ENCODE results near the gene CEP41.
"Not testable (repeated sequence)": the region's sequence is repeated elsewhere in the genome, so short reads cannot be mapped to it uniquely, and the experiment has no call there.

The CEP41 gene

DNA sequence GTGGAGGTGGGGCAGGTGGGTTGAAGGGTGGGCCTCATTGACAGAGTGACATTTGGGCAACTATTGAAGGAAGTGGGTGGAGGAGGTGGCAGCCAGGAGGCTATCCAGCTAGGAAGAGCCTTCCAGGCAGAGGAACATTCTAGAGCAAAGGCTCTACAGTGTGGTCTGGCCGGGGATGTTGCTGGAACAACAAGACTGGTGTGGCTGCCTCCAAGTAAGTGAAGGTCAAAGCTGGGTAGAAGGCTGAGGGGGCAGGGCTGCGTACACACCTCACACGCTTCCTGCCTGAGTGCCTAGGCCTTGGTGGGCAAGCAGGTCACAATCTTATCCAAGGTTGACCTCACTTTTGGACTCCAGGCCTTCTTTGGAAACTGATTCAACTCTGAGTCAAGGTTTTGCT, 53.9 kb downstream of the CEP41 start:
- no peak for DNase-seq

DNA sequence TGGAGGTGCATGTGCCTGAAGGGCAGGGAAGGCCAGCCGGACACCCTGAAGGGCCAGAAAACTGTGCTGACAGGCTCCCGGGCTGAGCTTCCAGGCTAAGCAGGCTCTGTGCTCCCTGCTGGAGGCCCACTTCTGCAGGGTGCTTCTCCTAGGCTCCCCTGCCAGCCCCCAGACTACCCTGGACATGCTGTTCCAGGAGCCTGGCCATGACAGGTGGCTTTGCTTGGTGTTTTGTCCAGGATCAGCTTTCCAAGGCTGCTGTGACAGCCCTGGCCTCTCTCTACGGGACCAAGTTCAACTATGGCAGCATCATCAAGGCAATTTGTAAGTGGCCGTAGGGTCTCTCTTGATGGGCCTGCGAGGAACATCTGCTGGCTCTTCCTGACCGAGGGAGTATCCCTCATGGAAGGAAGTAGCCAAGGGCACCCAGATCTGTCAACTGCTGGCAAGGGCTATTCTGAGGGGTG, 55.2 kb downstream of the CEP41 start:
- no peak for DNase-seq

DNA sequence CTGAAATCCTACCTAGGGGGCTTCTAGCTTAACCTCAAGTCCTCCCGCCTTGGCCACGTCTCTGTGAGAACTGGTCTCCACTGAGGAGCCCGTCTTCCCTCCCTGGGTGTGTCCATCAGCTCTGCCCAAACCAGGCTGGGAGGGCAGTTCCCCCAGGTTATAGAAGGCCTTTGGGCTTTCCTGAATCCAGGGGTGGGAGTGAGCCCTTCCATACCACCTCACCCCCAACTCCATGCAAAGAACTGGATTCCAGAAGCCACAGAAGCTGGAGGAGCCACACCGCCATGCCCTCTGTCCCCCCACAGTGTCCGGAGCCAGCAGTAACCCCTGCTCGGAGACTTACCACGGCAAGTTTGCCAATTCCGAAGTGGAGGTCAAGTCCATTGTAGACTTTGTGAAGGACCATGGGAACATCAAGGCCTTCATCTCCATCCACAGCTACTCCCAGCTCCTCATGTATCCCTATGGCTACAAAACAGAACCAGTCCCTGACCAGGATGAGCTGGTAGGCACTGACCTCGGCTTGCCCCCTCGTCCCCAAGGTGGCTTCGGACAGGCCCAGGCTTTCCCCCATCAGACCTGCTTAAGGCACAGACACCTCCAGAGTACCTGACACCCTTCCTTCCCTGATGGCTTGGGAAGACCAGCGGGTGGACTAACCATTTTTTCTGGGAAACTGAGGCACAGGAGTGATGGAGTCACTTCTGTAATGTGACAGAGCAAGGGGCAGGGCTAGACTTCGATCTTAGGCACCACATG, 55.8 kb downstream of the CEP41 start:
- DNase-seq: no peak

DNA sequence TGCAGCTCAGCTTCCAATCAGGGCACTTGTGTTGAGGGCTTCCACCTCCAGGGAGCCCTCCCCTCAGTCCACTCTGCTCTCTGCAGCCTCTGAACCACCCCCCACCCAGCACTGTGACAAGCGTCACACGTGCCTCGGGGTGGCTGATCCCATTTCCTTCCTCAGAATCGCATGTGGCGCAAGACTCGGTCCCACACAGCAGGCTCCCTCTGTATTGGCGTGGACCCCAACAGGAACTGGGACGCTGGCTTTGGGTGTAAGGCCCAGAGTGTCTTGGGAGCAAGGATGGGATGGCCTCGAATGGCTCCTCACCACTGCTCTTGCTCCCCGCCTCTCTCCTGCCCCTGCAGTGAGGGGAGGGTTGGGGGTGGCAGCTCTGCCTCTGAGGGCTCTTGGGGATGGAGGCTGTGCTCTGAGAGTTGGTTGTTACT, 56.4 kb downstream of the CEP41 start:
- no peak for DNase-seq

DNA sequence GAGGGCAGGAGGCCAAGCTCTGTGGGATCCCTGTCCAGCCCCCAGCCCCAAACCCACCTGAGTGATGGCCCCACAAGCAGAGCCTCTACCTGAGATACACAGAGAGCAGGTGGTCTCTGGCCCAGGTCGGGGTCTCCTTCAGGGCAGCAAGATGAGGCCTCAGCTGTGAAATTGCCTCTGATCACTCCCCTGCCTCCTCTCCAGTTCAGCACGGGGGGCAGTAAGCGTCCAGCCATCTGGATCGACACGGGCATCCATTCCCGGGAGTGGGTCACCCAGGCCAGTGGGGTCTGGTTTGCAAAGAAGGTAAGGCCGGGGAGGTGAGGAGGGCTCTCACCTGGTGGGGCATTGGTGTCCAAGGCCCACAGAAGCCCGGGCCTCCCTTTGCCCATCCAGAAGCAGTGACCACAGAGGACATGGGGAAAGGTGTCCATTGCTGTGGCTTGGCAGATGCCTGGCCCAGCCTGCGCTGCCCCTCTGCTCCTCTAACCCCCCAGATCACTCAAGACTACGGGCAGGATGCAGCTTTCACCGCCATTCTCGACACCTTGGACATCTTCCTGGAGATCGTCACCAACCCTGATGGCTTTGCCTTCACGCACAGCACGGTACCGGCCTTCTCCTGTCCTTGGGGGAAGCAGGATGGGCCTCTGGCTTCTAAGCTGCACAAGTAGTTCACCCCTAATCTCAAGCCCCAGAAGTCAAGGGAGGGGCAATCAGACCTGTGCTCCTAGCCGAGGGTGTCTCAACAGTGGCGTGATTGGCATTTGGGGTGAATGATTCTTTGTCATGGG, 57.4 kb downstream of the CEP41 start:
- no peak for DNase-seq

DNA sequence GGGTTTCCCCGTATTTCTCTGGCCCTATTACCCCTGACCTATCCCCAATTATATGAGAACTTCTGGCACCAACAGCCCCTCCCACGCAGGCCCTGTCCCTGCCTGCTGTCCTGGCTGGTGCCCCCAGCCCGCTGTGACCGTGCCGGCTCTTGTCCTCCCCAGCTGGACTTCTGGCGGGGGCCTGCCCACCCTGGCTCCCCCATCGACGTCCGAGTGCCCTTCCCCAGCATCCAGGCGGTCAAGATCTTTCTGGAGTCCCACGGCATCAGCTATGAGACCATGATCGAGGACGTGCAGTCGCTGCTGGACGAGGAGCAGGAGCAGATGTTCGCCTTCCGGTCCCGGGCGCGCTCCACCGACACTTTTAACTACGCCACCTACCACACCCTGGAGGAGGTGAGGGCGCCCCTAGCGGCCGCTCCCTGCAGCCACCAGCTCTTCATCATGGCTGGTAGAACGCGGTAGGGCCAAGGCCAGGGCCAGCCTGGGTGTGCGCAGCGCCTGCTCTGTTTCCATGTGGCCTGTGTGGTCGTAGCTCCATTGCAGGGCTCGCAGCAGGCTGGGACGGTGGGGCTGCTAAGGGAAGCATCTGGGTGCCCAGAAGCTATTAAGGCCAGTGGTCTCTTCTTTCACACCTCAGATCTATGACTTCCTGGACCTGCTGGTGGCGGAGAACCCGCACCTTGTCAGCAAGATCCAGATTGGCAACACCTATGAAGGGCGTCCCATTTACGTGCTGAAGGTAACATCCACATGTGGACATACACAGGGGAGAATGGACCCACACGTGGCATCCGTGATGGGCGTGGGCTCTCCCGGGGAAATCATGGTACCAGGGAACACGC, 59.1 kb downstream of the CEP41 start:
- DNase-seq: no peak

DNA sequence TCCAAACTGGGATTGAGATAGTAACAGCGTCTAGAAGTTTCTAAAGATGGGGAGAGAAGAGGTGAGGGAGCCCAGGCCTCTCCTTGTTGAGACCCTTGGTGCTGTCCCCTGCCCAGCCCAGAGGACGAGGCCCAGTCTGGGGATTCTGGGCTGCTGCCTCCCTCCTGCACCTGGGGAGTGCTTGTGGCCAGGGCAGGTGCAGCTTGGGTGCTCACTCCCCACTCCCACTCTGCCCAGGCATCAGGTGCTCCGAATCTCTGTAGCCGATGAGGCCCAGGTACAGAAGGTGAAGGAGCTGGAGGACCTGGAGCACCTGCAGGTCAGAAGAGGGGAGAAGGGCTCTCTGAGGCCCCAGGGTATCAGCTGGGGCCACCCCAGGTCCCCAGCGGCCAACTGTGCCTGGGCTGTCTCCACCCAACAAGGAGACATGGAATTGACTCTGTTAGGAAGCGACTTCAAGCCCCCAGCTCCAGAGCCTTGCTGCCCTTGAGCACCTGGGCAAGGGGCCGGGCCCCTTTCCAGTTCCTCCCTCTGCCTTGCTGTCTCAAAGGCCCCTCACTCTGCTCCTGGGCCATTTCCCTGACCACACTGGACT, 59.9 kb downstream of the CEP41 start:
- DNase-seq: no peak

DNA sequence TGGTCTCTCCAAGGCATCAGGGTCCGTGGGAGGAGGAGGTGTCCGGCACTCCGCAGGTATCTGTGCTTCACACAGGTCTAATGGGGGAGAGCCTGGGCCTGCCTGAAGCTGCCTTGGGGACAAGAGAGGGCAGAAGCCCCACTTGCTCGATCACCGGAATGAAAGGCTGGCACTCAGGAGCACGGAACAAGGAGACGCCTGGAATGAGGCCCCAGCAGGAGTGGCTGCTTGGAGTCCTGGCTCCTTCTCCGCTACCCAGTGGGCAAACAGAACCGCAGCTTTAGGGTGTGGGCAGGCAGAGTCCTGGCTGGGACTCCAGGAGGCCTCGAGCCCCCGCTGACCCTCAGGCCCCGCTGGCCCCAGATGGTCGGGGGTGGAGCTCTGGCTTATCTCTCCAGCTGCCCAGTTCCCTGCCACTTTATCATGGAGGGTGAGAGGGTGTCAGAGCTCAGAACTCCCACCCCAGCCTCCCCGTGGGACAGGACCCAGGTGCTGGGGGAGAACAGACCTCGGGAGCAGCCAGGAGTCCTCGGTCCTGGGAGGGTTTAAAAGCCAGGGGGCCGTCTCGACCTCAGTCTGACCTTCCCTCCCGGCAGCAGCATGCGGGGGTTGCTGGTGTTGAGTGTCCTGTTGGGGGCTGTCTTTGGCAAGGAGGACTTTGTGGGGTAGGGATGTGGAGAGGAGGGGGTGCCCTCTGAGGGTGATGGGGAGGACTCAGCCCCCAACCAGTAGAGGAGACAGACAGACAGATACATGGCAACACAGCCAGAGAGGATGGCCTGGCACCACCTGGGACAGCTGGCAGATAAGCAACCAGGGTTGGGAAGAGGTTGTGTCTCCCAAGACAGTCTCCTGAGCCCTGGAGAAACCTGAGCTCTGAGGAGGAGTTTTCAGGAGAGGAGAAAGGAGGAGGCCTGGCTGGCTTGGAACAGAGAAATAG, 60.6 kb downstream of the CEP41 start, which contains the start of gene CPA1:
CPA1 (plus strand) TSS at position 574 of the 940 bp plus-strand sequence; CDS start at position 601, 27 bp downstream.
- DNase-seq: no peak

DNA sequence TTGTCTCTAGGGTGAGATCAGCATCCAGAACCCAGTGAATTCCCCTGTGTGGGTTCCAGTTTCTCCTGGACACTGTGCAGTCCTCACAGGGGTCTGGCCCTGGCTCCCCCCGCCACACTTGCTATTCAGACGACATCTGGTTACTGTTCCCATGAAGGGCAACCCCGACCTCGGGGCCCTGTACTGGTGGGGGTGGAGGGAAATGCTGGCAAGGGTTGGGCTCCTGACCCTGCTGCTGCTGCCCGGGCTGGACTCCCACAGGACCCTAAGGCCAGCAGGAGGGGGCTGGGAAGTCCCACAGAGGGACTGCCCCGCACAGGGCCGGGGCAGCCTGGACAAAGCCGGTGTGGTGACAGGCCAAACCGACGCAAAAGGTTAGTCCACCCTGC, 61.3 kb downstream of the CEP41 start:
- no peak for DNase-seq

DNA sequence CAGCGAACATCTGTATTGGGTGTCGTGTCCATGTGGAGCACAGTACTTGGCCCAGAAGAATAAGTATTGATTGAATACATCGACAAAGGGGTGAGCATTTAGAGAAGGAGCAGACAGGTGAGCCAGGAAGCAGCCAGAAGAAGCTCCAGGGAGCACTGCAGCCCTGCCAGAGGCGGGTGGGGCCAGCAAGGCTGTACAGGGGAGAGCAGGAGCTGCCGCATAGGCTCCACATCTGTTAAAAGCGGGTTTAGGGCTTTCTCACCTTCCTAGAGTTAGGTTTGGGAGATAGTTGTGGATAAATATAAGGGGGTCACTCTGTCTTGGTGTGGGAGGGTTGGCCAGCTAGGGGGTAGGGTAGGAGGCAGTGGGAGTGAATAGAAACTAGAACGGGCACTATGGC, 61.8 kb downstream of the CEP41 start:
- DNase-seq: no peak

DNA sequence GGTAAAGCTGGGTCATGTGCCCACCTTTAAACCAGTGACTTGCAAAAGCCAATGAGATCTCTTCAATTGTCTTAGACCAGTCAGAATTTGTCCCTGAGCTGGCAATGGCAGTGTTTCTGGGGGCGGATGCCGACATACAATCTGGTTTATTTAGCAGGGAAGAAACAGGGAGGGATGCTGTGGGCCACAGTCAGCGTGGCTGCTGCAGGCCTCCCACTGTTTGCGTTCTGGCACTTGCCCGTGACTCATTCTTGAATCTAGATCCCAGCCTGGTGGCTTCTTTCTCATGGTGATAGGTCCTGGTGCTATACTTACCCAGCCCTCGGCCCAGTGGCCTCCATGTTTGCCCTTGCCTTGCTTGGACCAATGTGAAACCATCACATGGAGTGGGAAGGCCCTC, 63.6 kb downstream of the CEP41 start:
- DNase-seq: no peak

DNA sequence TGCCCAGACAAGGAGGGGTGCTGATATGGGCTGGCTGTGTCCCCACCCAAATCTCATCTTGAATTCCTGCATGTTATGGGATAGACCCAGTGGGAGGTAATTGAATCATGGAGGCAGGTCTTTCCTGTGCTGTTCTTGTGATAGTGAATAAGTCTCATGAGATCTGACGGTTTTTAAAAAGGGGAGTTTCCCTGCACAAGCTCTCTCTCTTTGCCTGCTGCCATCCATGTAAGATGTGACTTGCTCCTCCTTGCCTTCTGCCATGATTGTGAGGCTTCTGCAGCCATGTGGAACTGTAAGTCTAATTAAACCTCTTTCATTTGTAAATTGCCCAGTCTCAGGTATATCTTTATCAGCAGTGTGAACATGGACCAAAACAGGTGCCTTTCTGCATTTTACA, 64.4 kb downstream of the CEP41 start:
- not testable (repeated sequence) for DNase-seq

DNA sequence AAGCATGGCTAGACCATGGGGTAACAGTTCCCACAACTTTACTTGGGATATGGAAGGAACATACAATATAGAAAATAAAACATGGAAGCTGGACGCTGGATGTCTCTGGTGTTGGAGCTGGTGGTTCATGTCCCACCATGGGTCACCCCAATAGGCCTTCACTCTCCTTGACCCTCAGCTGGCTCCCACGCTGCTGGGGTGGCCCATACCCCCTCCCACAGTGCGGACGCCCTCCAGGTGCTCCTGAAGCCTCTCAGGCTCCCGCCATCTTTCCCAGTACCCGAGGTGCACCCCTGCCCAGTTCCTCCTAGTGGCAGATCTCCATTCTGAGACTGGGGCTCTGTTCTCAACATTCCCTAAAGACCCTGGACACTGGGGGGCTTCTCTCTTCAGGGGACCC, 66.3 kb downstream of the CEP41 start:
- DNase-seq: no peak

DNA sequence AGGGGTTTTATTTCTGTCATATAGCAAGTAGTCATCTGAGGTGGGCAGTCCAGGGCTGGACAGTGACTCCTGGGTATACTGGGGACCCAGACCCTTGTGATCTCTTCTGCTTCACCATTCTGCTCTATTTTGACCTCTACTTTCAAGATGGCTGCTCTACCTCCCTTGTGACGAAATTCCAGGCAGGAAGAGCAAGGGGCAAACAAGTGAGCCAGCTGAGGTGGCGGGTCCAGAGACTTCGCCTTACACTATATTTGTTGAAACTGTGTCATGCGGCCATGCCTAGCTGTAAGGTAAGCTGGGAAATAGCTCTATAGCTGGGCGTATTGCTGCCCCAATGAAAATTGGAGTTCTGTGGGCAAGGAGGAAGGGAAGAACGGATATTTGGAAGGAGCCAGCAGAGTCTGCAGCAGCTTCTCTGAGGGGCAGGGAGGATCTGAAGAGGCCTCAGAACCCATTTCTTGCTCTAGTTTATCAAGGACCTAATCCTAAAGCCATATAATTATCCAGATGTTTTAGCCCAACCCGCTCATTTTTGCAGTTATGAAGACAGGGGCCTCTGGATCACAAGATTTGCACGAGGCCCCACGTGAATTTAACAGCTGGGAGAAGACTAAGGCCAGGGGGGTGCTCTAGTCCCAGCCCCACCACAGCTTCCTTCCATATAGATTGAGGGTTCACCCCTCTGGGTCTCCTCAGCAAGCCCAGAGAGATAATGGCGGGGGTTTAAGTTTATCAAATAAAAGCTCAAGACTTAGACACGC, 68.2 kb downstream of the CEP41 start:
- DNase-seq: no peak

DNA sequence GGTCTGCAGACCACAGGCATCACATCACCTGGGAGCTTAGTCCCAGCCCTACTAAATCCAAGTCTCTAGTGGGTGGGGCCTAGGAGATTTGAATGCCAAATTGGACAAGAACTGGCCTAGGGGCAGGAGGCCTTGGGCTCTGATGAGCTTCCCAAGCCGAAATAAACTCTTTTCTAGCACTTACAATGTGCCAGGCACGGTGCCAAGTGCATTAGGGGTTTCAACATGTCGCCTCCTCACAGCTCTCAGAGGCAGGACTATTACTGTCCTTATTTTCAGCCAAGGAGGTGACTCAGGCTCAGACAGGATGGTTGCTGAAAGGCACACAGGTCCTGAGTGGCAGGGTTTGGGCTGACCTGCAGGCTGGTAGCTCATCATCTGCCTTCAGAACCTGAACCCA, 69.8 kb downstream of the CEP41 start:
- no peak for DNase-seq

DNA sequence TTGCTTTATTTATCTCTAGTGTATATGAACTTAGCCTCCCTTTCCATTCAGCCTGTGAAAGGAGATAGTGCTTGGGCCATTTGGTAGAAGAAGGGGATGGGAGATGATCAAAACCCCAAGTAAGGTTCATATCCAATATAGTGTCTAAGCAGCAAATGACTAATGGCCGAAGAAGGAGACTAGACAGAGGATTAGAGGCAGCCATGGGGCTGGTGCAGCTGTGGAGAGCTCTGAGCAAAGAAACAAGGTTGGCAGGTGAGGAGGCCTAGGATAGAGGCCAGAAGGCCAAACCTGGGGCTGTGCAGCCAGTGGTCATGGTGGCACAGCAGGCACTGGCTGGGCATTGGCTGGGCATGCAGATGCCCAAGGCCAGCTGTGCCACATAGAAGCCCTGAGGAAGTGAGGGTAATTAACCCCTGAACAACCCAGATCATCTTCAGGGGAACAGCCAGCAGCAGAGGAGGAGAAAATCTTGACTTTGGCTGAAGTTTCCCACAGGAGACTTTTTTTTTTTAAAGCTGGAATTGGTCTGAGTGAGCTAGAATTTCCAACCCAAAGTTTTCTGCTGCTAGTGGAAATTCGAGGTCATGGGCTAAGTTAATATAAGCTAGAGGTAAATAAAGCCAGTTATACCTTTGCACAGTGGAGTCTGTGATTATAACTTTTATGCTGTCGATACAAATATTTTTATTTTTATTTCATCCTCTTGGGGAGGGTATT, 70.8 kb downstream of the CEP41 start:
- DNase-seq: no peak

DNA sequence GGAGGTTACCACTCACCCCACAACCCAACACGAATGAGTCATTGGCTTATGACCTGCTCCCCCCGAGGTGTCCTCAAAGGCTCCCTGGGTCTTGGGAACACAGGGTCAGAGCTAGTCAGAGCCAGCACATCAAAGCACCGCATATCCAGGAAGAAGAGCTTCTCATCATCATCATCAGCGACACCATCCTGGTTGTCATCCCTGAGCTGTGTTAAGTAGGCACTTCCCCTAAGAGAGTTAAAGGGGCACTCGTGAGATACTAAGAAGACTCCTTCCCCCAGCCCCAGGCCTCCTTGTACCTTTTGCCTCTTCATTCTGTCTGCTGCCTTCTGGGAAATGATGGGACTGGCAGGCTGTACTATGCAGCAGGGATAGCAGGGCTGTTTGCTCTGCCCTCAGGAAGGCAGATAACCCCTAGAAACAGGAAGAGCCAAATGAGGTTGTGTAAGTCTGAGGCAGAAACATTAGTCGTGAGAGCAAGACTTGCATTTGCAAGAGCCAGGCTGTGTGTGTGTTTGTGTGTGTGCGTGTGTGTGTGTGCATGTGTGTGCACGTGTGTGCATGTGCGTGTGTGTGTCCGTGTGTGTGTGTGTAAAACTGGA, 71.6 kb downstream of the CEP41 start:
- no peak for DNase-seq

DNA sequence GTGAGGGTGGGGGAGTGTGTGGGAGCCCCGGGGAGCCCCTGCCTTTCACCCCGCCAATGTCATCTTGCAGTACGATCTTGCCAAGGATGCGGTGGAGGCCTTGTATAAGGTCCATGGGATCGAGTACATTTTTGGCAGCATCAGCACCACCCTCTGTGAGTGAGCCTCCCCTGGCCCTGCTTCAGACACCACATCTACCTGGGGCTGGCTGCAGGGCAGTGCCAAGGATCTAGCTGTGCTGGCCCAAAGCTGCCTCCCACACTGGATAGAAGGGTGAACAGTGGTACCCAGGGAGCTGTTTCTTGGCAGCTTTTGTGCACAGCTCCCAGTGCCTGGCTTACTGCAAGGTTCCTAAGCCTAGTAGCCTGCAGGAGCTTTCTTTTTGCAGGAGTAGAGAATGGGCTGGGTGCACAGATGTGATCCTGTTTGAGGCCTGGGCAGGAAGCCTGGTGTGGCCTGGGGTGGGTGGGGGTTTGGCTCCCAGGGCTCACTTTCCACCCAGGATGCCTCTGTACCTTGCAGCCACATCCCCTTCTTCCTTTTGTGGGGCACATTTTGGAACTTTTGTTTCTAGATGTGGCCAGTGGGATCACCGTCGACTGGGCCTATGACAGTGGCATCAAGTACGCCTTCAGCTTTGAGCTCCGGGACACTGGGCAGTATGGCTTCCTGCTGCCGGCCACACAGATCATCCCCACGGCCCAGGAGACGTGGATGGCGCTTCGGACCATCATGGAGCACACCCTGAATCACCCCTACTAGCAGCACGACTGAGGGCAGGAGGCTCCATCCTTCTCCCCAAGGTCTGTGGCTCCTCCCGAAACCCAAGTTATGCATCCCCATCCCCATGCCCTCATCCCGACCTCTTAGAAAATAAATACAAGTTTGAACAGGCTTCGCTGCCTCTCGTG, 72.7 kb downstream of the CEP41 start:
- DNase-seq: no peak
